Ascending aorta (tissue), 2 donors: Measurements from ENCODE around the gene CARMIL1. TPM values are rescaled to one million over a fixed set of nuclear protein-coding genes. Genes with fewer than 3 reads are reported as not detected.

Experiments
- DNase-seq, 2 donors: peaks; one replicate each; pipeline ENCODE4 v3.0.0-alpha.2; 2019; ENCODE audit warnings: low spot score in 2 of 2
- H3K27ac ChIP-seq, 2 donors: fragments of 200-600 bp; sonication (generic); one replicate each; pipeline ENCODE4 v1.5.1; 2016 to 2017; ENCODE audit warnings: mild to moderate bottlenecking in 1 of 2
- H3K27me3 ChIP-seq: fragments of 200-600 bp; sonication (generic); one replicate; pipeline ENCODE4 v1.5.1; 2017
- H3K36me3 ChIP-seq, 2 donors: fragments of 200-600 bp; sonication (generic); one replicate each; pipeline ENCODE4 v1.5.1; 2016
- H3K4me1 ChIP-seq, 2 donors: fragments of 200-600 bp; sonication (generic); one replicate each; pipeline ENCODE4 v1.5.1; 2016 to 2017; ENCODE audit warnings: mild to moderate bottlenecking in 1 of 2
- H3K4me3 ChIP-seq, 2 donors: fragments of 200-600 bp; sonication (generic); one replicate each; pipeline ENCODE4 v1.5.1; 2016 to 2017; ENCODE audit warnings: mild to moderate bottlenecking in 1 of 2
- H3K9me3 ChIP-seq, 2 donors: fragments of 200-600 bp; sonication (generic); one replicate each; pipeline ENCODE4 v1.5.1; 2016
- intact Hi-C: fragments of 100-400 bp; cut with DNase I; formaldehyde crosslinking; loops from one replicate; pipeline ENCODE4 v1.15.1; 2023
- total RNA-seq: library from RNA; depleted of rRNA; stranded (reverse); fragments of >200 nt; gene quantifications from one replicate; pipeline ENCODE4 v1.1.0, GENCODE V29; 2016
- TF ChIP-seq, protein P1 (sequence below), 3 experiments: fragments of 200-600 bp in 2 of 3; fragments of 450-650 bp in 1 of 3; sonication (generic) in 2 of 3; IDR thresholded peaks; one replicate each; pipeline ENCODE4 v1.5.1; 2016 to 2019; ENCODE audit warnings: antibody characterized with exemption in 3 of 3, mild to moderate bottlenecking in 1 of 3, moderate library complexity in 1 of 3

CARMIL1 gene
- total RNA-seq, 1 donor from 2014 or later, result 16.1 TPM

DNA sequence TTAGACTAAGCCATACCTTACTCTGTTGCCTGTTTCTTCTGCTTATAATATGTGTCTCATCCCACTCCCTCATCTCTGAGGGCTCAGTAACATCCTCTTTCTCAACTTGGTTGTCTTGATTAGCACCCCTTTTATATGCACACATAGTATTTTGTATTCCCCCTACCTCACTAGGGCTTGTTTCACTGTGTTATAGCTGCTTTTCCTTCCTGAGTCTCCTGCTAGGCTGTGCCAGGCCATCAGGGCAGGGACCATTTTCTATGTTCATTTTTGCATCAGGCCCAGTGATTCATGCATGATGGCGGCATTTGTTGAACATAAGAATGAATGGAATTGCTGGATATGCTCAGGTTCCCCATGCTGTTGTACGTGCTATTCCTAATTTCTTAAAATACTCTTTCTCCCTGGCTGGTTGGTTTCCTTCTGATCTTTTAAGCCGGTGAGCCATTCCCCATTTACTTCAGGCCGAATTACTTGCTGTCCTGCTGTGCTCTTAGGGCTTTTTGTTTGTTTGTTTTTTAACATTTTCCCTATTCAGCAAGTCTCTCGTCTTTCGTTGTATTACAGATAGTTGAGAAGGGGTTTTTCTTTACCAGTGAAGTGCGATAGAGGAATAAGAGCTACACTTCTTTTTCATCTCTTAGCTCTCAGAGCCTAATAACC lies 183.2 kb downstream of the CARMIL1 start:
- no peak overlapping the region for H3K4me3 ChIP-seq
- H3K9me3 ChIP-seq, result no peaks in the 10 kb centered on the region
- no peak for DNase-seq
- H3K27ac ChIP-seq, result no peak overlapping the region
- H3K4me1 ChIP-seq, result no peaks in the 10 kb centered on the region
- H3K27me3 ChIP-seq, result no peaks in the 10 kb centered on the region
- H3K36me3 ChIP-seq, result peaks cover 0 to 7% of the 10 kb centered on the region in 2 donors
- TF ChIP-seq, protein P1, sequence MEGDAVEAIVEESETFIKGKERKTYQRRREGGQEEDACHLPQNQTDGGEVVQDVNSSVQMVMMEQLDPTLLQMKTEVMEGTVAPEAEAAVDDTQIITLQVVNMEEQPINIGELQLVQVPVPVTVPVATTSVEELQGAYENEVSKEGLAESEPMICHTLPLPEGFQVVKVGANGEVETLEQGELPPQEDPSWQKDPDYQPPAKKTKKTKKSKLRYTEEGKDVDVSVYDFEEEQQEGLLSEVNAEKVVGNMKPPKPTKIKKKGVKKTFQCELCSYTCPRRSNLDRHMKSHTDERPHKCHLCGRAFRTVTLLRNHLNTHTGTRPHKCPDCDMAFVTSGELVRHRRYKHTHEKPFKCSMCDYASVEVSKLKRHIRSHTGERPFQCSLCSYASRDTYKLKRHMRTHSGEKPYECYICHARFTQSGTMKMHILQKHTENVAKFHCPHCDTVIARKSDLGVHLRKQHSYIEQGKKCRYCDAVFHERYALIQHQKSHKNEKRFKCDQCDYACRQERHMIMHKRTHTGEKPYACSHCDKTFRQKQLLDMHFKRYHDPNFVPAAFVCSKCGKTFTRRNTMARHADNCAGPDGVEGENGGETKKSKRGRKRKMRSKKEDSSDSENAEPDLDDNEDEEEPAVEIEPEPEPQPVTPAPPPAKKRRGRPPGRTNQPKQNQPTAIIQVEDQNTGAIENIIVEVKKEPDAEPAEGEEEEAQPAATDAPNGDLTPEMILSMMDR (IDR thresholded peaks at IDR 0.05), result no peak
- intact Hi-C loops, result no loop called here

DNA sequence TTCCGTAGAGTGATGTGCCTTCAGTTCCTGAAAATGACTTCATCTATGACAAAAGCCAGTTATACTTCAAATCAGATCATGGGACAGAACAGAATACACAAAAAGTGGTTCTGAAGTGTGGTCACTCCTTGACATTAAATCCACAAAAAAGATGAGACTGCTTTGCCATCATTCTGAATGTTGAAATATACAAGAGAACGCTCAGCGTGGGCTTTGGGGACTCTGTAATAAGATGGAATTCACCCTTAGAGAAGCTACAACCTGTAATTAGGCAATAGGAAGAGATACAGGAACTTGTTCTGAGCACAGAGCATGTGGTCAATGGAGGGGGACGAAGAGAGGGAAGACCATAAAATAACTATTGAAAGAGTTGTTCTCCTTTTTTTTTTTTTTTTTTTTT lies 184.3 kb downstream of the CARMIL1 start:
- H3K4me3 ChIP-seq, result no peak overlapping the region
- intact Hi-C loops, result no loop called here
- H3K36me3 ChIP-seq, result peaks cover 0 to 7% of the 10 kb centered on the region in 2 donors
- H3K27me3 ChIP-seq, result no peaks in the 10 kb centered on the region
- H3K9me3 ChIP-seq, result no peaks in the 10 kb centered on the region
- TF ChIP-seq, protein P1 (IDR thresholded peaks at IDR 0.05), result no peak
- no peaks in the 10 kb centered on the region for H3K4me1 ChIP-seq
- DNase-seq, result no peak
- no peak overlapping the region for H3K27ac ChIP-seq

DNA sequence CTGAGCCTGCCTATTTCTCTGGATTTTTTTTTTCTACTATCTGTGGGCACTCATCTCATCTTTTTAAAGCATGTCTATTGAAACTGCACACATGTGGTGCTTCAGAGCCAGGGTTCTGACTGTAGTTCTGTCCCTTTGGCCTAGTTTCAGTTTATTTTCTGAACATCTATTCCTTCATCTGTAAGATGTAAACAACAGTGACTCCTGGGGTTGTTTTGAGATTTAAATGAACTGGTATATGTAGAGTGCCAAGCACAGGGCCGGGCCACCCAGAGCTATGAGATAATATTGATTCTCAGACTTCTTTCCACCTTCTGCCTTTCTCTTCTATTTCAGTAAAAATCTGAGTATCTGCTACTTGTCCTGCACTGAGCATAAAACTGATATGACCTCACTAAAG lies 185.1 kb downstream of the CARMIL1 start:
- DNase-seq, result no peak
- Histone ChIP-seq H3K27me3 (no peaks in the 10 kb centered on the region), H3K27ac (no peak overlapping the region), H3K9me3 (no peaks in the 10 kb centered on the region), H3K36me3 (peaks cover 0 to 7% of the 10 kb centered on the region in 2 donors), H3K4me3 (no peak overlapping the region), H3K4me1 (peaks cover 0 to 2% of the 10 kb centered on the region in 2 donors)
- intact Hi-C loops, result no loop called here
- TF ChIP-seq, protein P1 (IDR thresholded peaks at IDR 0.05), result no peak

DNA sequence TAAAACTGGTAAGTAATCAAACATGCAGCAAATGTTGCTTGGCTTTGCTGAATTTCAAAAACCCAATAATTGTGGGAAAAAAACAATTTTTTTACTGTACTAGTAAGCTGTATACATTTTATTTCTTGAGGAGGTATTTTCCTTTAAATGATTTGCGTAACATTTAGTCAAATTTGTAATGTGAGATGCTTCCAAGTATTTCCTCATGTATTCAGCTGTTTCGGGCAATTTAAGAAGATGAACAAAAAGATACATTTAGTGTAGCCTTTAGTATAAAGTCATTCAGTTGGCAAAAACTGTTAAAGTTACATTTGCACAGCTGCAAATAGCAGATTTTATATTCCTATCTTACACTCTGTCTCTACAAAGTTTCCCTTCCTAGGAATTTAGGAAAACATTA lies 186.8 kb downstream of the CARMIL1 start:
- peaks cover 0 to 4% of the 10 kb centered on the region in 2 donors for H3K4me1 ChIP-seq
- no peak for DNase-seq
- no peaks in the 10 kb centered on the region for H3K9me3 ChIP-seq
- H3K27me3 ChIP-seq, result no peaks in the 10 kb centered on the region
- TF ChIP-seq, protein P1 (IDR thresholded peaks at IDR 0.05), result no peak
- intact Hi-C loops, result no loop called here
- no peak overlapping the region for H3K4me3 ChIP-seq
- peaks cover 0 to 7% of the 10 kb centered on the region in 2 donors for H3K36me3 ChIP-seq
- no peak overlapping the region for H3K27ac ChIP-seq

DNA sequence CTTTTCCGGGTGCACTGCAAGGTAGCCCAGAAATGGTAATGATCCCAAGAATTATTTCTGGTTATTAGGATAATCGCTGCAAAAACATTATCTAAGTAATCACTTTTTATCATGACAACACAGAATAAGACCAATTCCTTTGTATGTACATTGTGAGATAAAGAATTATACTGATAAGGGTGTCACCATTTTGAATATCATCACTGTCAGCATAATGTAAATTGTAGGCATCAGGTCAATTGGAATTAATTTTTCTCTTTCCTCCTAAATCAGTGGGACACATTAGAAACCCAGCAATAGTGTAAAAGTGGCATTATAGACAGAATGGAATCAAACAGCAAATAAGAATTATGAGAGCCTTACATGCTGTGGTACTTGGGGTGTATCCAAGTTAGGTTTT lies 189.7 kb downstream of the CARMIL1 start:
- Histone ChIP-seq H3K36me3 (peaks cover 13 to 14% of the 10 kb centered on the region in 2 donors), H3K27ac (no peak overlapping the region), H3K4me1 (peaks cover 0 to 4% of the 10 kb centered on the region in 2 donors), H3K4me3 (no peak overlapping the region), H3K27me3 (no peaks in the 10 kb centered on the region), H3K9me3 (no peaks in the 10 kb centered on the region)
- TF ChIP-seq, protein P1 (IDR thresholded peaks at IDR 0.05), result no peak
- no peak for DNase-seq
- intact Hi-C loops, result no loop called here
